ENCODE results near the gene KCNMA1. TPM values are rescaled to one million over a fixed set of nuclear protein-coding genes. Genes with fewer than 3 reads are reported as not detected.

Gene KCNMA1
- total RNA-seq, 1 donor from 2014 or later = 2.0 TPM

DNA sequence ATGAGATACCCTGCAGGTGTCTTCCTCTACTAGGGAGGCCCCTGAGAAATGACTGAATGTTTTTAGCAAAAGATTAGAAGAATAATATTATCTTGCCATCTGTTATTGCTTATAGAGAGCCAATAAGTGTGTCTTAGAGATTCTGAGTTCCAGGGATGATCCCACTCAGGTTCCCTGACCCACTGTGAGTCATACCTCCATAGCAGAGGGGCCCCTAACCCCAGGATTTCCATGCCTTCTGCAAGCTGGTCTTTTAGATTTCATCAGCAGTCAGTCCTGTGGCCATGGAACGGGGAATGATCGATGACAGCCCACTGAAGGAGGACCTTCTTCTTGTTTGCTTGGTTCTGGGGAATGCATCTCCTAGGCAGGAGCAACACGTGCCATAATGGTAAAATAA is 333.4 kb downstream of the KCNMA1 start:
- ATAC-seq (ENCODE audit: poor library complexity) = no peak
- no peak for DNase-seq
- intact Hi-C loops (cut with DNase I) = no loop called here

DNA sequence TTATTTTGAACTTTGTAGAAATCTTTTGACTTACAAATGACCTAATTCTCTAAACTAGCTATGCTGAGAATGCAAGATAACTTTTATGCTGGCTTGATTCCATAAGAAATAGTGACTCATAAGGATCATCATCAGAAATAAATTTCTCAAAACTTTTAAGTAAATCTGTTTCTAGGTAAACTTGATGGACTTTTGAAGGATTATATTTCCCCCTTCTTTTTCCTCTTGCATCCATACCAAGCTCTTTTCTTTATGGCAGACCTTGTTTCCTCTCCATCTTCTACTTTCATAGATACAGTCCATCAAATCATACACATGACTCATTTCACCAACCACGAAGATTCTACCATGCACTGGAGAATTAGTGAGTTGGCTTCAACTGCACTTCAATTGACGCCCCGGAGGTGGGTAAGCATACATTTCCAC is 336.3 kb downstream of the KCNMA1 start:
- no peak for ATAC-seq (ENCODE audit: poor library complexity)
- no peak for DNase-seq
- intact Hi-C loops (cut with DNase I) = no loop called here

DNA sequence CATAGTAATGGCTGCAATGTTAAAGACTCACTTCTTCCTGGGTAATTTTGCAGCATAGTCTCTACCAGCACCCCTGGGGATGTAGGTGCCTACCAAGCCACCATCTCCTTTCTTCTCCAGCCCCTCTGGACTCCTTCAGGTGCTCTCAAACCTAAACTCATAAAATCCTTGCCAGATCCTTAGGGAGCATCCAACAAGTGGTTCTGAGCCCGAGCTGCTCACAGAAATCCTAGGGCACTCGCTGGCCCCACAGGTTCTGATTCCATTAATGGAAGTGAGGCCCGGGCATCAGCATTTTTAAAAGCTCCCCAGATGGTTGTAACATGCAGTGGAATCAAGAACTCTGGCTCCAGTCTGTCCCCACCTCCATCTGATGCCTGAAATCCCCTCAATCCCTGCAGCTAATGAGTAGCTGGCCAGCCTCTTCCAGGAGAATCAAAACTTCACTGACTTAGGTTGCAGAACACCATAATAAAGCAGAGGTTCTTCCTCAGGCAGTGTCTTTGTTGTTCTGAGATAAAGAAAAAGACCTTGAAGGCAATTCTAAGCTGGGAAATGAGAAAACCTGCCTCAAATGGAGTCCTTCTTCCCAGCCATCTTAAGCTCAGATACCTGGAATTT is 336.8 kb downstream of the KCNMA1 start:
- DNase-seq = no peak
- ATAC-seq (ENCODE audit: poor library complexity) = no peak
- intact Hi-C loops (cut with DNase I) = no loop called here

DNA sequence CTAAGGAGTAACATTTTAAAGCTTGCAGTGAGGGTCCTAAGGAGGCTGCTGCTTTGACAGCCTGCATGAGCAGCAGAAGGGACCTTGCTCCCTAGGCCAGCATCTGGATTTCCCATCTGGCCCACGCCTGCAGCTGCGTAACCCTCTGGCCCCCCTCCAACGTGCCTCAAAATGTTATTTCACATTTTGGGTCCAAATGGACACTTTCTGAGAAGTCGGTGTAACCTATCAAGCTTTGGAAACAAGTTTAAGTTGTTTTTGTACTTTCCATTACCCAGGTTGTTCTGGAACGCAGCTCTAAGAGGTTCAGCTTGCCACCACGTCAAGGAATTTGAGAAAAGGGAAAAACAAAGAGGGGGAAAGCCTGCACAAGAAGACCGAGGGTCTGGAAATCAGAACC is 338.3 kb downstream of the KCNMA1 start:
- DNase-seq (no peak), ATAC-seq (ENCODE audit: poor library complexity) (no peak)
- intact Hi-C loops (cut with DNase I) = no loop called here

DNA sequence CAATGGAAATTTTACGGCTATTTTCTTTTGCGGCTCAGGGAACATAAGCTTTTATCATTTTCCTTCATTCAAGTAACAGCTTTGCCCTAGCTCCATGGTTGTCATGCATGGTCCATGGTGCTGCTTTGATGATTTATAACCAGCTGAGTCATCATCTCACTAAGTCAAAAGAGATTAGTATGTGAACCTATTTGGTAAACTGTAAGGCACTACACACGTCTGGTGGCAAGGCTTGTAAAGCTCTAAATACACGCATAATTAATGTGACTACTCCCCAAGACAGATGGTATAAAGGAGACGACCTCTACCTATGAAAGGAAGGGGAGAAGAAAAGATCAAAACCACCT is 340.2 kb downstream of the KCNMA1 start:
- intact Hi-C loops (cut with DNase I) = no loop called here
- ATAC-seq (ENCODE audit: poor library complexity) (no peak), DNase-seq (no peak)

DNA sequence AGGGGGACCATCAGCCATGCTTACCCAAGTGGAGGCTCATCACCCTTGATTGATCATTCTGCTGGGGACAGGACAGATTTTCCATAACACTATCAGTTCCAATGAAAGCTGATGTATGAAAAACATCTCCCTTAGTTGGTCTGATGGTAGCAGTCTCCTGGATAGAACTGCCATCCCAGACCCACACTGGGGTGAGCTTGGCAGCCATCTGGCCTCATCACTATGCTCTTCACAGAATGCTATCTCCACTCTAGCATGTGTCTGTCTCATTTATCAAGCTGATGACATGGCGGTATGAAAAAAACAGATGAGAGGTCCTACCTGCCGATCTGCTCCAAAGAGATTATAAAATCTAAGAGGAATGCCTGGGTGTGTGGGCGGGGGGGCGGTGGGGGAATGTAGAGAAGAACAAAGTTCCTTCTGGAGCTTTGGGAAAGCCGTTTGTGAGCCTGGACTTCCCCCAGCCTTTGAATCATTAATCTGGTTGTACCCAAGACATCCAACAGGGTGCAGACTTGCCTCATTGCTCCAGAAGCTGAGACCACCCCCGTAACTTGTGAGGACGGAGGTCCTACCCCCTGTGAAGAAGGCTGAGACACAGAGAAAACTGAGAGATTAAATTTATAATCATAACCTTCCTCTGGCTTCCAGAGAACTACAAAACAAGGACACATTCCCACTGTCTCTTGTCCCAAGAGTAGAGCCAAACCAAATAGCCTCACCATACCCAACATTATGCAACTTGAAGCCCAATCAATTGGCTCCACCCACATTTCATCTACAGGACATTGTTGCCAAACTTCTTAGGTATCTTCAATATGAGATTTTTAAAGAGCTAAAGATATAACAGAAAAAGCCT is 340.8 kb downstream of the KCNMA1 start:
- ATAC-seq (ENCODE audit: poor library complexity) (no peak), DNase-seq (no peak)
- intact Hi-C loops (cut with DNase I) = no loop called here

DNA sequence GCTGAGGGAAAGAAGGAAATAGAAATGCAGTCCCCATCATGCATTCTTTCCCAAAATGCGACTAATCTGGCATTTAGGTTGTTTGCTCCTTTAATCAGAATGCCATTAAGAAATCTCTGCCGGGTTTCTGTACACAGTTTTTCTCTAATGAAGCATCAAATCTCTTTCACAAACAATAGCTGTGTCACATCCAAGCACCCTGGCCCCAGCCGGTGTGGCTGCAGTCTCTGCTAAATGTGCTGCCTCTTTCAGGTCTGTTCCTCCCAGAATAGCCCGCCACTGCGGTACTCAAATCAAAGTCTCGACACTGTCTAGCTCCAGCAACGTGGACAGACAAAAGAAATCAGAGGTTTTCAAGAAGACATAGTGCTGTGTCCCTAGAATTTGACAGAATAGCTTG is 343.8 kb downstream of the KCNMA1 start:
- intact Hi-C loops (cut with DNase I) = no loop called here
- DNase-seq (no peak), ATAC-seq (ENCODE audit: poor library complexity) (no peak)

DNA sequence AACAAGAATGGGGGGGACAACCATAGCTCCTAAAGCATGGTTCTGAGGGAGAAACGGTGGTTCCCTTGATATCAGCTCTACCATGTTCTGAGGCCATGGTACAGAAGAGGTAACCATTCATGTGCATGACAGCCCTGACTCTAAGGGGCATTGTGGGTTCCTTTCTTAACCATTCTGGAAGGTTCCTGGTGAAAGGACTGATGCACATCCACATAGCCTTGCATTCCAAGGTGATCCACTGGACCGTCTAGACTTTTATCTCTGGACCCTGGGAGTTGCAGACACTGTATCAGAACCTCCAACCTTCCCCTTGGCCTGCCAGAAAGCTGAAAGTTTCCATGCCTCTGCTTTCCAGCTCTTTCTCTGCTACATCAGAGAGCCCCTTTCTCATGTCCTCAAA is 344.3 kb downstream of the KCNMA1 start:
- DNase-seq = no peak
- intact Hi-C loops (cut with DNase I) = no loop called here

DNA sequence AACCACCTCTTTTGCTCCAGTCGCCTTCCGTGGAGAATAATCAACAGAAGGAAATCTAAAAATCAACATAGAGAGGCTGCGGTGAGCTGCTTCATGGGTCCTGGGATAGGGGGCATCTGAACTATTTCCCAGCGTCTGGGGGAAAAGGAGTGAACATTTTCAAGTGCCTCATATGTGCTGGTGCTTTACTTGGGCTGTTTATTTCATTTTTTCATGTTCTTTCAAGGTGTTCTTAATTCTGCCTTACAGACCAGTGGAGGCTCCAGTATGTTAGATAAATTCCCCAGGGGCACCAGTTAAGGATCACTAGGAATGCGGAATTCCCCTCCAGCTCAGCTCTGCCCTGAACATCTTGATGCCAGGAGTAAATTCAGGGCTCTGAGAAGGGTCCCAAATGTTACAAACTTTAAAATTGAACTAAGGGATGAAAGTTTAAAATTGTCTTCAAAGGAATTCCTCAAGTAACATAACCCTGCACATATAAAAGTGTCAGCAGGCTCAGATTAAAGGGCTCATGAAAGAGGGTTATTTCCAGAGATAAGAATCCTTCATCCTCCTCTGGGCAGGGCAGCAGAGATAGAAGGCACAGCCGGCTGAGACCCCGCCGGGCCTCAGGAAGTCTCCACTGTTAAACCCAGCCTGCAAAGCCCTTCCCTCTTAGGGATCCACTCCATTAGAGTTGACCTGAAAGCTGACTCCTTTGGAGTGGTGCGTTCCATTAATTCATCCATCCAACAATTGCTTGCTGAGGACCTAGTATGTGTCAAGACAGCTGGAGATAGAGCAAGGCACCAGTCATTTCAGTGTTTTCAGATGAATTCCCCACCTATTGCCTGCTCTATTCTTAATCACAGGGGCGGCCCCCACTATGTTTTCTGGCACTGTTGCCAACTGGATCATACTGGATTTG is 345.8 kb downstream of the KCNMA1 start:
- DNase-seq (no peak), ATAC-seq (ENCODE audit: poor library complexity) (no peak)
- intact Hi-C loops (cut with DNase I) = no loop called here

More for the DNA sequence above, 344.3 kb downstream of the KCNMA1 start:
- ATAC-seq (ENCODE audit: poor library complexity) = no peak

DNA sequence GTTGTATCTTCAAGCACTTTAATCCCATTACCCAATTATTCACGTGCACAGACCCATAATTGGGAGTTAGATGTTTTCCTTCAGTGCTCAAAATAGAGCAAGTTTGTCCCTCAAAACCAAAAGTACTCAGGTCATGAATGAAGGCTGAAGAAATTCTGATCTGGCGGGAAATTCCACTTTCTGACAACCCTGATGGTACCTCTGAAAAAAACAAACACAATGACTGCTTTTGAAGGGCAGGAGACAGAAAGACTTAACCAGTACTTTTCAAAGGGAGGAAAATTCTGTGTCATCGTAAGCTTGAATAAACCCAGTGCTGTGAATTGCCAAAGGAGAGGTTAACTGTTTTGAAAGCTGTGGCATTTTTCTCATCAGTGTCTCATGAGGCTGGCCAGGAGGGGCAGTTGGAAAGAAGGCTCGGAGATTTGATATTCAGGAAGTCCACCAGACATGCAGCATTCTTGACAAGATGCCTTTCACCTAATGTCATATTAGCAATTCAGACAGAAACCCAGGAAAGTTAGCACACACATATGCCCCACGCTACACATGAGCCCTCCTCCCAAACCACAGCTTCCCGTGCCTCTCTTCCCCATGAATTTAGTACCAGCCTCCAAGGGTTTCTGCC is 347.0 kb downstream of the KCNMA1 start:
- intact Hi-C loops (cut with DNase I) = no loop called here
- ATAC-seq (ENCODE audit: poor library complexity) = no peak
- no peak for DNase-seq

DNA sequence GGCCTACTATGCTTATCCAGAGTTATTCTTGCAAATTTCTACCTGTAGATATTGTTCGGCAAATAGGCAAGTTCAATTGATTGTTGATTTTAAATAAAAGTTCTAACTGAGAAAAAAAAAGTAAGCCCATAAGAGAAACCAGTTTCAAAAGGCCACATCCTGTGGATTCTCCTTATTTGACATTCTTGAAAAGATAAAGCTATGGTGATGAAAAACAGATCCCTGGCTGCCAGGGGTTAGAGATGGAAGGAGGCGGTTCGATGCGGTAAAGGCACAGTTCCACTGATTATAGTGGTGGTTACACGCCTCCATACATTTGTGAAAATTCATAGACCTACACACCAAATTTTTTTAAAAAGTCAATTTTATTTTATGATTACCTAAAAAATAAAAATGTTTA is 347.8 kb downstream of the KCNMA1 start:
- DNase-seq (no peak), ATAC-seq (ENCODE audit: poor library complexity) (no peak)
- intact Hi-C loops (cut with DNase I) = no loop called here

DNA sequence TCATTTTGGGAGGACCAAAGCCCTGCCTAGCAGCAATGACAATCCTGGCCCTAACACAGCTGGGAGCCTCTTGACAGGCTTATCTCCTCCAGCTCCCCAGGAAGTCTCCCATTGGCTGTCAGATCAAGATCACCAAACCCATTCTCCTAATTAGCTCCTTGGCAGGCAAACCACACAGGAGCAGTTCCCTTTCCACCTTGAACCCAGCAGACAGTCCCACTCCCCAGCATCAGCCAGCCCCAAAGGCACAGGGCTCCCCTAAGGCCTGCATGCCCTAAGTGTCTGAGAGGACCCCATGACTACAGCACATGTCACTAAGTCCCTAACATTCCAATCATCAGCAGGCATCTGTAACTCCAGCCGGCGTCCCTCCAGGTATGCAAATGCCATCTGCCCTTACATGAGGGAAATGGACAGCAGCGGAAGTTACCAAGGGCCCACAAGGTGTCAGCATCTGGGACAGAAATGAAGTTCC is 348.5 kb downstream of the KCNMA1 start:
- ATAC-seq (ENCODE audit: poor library complexity) (no peak), DNase-seq (no peak)
- intact Hi-C loops (cut with DNase I) = no loop called here

DNA sequence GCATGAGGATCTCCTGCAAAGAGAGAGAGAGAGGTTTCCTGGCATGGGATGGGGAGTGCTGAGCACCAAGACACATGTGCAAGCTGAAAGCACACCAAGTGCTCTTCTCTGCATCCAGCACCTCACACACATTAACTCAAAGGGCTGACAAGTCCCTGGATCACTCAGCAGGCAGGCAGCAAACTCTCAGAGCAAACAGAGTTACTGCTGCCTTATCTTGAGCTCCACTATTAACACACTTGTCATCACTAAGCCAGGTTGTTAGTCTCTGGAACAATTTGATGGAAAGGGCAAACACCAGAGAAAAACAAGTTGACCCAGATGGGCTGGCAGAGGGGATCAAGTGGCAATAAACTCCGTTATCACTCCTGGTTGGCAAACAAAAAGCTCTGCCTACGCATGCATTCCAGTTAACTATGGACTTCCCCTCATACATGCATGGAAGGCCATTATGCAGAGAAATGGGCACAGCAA is 349.9 kb downstream of the KCNMA1 start:
- DNase-seq (no peak), ATAC-seq (ENCODE audit: poor library complexity) (peak; percentile 91)
- intact Hi-C loops (cut with DNase I) = no loop called here

DNA sequence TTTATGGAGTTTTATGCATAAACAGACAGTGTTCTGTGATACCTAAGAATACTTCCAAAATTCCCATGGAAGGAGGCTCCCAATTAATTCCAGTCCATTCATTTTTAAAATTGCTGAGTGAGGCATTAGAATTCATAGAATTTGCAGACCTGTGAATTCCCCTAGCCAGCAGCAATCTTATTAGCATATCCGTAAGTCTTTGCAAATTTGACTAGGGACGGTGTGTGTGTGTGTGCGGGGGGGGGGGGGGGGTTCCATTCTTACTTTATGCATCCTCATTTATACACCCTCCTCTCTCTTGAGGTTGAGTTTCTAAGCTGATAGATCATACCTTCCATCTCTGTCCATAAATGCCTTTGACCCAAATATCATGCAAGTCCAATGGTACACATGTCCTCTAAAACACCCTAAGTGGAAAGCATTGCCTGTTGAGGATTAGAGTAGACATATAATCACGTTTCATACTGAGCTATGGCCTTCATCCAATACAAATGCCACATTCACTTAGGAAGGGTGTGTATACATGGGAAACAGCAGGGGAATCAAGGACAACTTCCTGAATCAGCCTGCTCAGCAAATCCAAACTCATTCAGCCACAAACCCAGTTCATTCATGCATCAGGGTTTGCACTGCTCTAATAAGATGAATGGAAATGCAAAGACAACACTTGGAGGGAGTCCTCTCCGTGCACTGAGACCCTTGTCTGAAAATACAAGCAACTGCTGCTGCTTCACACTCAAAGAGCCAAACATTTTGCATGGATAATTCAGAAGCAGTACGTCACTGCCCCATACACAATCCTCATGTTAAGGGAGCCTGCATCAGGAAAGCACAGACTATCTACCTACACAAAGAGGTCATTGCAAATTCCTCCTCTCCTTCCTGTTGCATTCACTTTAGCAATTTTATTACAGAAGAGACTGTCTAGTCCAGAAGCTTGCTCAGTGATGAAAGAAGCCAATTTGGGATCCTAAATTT is 350.8 kb downstream of the KCNMA1 start:
- intact Hi-C loops (cut with DNase I) = no loop called here
- ATAC-seq (ENCODE audit: poor library complexity) (no peak), DNase-seq (no peak)

DNA sequence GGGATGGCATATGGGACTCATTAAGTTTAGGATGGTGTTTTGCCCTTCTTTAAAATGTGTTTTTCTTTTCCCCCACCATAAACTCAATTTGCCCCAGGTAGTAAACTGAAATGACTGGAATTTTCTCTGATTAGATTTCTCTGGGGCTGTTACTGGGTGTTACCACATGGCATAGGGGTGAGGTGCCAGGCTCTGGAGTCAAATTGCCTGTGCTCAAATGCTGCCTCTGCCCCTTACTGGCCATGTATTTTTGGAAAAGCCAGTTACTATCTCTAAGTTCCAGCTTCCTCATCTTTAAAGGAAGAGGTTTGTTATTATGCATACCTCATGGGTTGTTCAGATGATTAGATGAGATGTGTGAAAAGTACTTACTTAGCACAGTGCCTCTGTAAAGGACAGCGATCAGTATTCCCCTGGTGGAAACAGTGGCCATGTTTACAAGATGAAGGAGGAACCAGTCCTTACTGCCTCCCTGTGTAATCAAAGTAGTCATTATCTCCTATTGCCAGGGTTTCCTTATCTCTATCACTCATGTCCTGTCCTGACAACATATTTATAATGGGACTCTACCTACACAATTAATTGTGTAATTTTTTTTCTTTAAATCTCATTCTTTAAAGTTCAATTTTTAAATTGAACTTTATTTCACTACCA is 352.0 kb downstream of the KCNMA1 start:
- DNase-seq (no peak), ATAC-seq (ENCODE audit: poor library complexity) (no peak)
- intact Hi-C loops (cut with DNase I) = no loop called here

DNA sequence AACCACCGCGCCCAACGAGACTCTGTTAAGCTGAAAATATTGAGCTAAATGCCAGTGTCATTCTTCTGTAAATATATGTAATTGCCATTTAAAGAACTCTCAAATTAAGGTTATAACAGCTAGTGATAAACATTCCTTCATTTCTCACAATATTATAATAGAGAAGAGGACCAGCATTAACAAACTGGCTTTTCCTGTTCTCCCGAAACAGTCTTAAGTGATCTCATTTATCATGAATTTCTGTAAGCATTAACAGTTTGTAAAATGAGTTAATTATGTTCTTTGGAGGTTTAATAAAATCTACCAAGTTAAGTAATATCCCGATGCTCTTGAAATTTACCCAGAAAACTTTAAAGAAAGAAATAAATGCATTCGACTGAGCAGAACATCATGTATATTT is 352.8 kb downstream of the KCNMA1 start:
- ATAC-seq (ENCODE audit: poor library complexity) = no peak
- intact Hi-C loops (cut with DNase I) = no loop called here
- no peak for DNase-seq

DNA sequence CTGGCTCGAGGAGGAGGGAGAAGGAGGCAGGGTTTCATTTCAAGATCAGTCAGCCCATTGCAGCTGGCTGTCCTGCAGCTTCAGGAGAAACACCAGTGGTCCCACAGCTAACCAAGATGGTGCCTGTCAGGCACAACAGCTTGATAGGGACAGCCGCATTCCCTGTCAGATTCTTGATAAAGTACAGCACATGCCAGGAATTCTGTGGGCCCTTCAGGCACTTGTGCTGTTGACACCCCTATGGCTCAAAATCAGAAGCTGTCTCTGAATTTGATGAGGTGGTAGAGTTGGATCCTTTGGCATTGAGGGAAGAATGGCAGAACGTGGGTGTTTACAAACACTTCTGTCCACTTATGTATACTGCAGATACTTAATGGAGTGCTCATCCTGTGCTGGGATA is 354.3 kb downstream of the KCNMA1 start:
- no peak for DNase-seq
- ATAC-seq (ENCODE audit: poor library complexity) = no peak
- intact Hi-C loops (cut with DNase I) = no loop called here
